ENCODE measurements around the gene LRRC42.
A peak's percentile ranks its signal among the peaks of the same experiment; 100 is the strongest.

The LRRC42 gene

DNA sequence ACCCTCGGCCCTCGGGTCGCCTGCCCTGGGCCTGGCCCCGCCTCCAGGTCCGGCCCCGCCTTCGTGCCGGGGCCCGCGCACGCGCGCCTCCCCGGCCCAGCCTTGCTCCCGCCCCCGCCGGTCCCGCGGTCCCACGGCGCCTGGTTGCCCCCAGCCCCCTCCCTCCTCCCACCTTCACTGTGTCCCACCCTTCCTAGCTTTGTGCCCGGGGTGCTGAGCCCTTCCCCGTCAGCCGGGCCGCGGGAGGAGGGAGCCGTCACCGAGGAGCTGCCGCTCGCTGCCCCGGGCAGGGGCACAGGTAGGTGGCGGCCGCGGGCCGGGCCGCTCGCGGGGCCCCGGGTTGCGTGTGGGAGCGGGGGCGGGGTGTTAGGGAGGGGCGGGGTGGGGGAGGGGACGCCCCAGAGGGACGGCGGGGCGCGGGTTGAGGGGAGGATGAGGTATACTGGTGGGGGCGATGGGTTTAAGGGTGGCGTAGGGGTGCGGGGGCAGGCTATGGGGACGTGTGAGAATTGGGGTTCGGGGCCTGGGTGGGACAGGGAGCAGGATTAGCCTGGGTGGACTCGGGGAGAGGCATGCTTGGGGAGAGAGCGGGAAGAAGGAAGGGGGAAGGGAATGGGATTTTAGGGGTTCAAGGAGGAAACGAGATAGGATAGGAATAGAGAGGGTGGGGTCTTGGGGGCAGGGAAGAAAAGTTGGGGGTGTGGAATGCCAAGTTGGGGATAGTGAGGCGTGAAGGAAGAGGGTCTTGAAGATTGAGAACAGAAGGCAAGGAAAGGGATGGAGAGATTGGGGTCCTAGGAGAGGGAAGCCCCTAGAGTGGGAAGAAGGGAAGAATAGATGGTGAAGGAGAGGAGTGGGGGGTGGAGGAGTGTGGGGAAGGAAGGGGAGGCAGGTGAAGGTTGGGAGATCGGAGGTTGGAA, at the start of gene LRRC42 (continued):
- TF ChIP-seq, protein P1, sequence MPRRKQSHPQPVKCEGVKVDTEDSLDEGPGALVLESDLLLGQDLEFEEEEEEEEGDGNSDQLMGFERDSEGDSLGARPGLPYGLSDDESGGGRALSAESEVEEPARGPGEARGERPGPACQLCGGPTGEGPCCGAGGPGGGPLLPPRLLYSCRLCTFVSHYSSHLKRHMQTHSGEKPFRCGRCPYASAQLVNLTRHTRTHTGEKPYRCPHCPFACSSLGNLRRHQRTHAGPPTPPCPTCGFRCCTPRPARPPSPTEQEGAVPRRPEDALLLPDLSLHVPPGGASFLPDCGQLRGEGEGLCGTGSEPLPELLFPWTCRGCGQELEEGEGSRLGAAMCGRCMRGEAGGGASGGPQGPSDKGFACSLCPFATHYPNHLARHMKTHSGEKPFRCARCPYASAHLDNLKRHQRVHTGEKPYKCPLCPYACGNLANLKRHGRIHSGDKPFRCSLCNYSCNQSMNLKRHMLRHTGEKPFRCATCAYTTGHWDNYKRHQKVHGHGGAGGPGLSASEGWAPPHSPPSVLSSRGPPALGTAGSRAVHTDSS (tag by site-specific recombination; IDR thresholded peaks at IDR 0.05), result no peak
- TF ChIP-seq ZNF140 (tag by site-specific recombination; IDR thresholded peaks at IDR 0.05), result no peak
- TF ChIP-seq ZNF596 (tag by site-specific recombination; IDR thresholded peaks at IDR 0.05), result no peak
- TF ChIP-seq ZNF416 (tag by site-specific recombination; IDR thresholded peaks at IDR 0.05), result no peak
- TF ChIP-seq ZNF311 (tag by site-specific recombination; IDR thresholded peaks at IDR 0.05; ENCODE audit: borderline replicate concordance), result no peak
- no peak for TF ChIP-seq MEIS1 (CRISPR knock-in tag; IDR thresholded peaks at IDR 0.05; ENCODE audit: borderline replicate concordance)
- TF ChIP-seq SCRT1 (tag by site-specific recombination; IDR thresholded peaks at IDR 0.05; ENCODE audit: borderline replicate concordance), result no peak
- no peak for TF ChIP-seq ZNF521 (tag by site-specific recombination; IDR thresholded peaks at IDR 0.05)
- no peak for TF ChIP-seq MZF1 (tag by site-specific recombination; IDR thresholded peaks at IDR 0.05; ENCODE audit: borderline replicate concordance)
- TF ChIP-seq, protein P2, sequence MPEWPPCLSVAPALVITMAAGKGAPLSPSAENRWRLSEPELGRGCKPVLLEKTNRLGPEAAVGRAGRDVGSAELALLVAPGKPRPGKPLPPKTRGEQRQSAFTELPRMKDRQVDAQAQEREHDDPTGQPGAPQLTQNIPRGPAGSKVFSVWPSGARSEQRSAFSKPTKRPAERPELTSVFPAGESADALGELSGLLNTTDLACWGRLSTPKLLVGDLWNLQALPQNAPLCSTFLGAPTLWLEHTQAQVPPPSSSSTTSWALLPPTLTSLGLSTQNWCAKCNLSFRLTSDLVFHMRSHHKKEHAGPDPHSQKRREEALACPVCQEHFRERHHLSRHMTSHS (tag by site-specific recombination; IDR thresholded peaks at IDR 0.05), result no peak
- TF ChIP-seq, protein P3, sequence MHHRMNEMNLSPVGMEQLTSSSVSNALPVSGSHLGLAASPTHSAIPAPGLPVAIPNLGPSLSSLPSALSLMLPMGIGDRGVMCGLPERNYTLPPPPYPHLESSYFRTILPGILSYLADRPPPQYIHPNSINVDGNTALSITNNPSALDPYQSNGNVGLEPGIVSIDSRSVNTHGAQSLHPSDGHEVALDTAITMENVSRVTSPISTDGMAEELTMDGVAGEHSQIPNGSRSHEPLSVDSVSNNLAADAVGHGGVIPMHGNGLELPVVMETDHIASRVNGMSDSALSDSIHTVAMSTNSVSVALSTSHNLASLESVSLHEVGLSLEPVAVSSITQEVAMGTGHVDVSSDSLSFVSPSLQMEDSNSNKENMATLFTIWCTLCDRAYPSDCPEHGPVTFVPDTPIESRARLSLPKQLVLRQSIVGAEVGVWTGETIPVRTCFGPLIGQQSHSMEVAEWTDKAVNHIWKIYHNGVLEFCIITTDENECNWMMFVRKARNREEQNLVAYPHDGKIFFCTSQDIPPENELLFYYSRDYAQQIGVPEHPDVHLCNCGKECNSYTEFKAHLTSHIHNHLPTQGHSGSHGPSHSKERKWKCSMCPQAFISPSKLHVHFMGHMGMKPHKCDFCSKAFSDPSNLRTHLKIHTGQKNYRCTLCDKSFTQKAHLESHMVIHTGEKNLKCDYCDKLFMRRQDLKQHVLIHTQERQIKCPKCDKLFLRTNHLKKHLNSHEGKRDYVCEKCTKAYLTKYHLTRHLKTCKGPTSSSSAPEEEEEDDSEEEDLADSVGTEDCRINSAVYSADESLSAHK (tag by site-specific recombination; IDR thresholded peaks at IDR 0.05), result no peak
- 0 out of 2 replicates have a peak, but pooled peaks have one; percentile 7 for TF ChIP-seq SP3 (tag by site-specific recombination; IDR thresholded peaks at IDR 0.05)
- no peak for TF ChIP-seq PRDM1 (tag by site-specific recombination; IDR thresholded peaks at IDR 0.05)
- no peak for TF ChIP-seq ZNF610 (tag by site-specific recombination; IDR thresholded peaks at IDR 0.05; ENCODE audit: borderline replicate concordance)
- no peak for TF ChIP-seq ZNF768 (tag by site-specific recombination; IDR thresholded peaks at IDR 0.05)
- peak; percentile 88 for TF ChIP-seq ZNF366 (tag by site-specific recombination; conservative IDR thresholded peaks at IDR 0.05)
- TF ChIP-seq ZNF830 (tag by site-specific recombination; IDR thresholded peaks at IDR 0.05; ENCODE audit: low read depth), result no peak
- TF ChIP-seq ZNF114 (tag by site-specific recombination; IDR thresholded peaks at IDR 0.05), result no peak
- no peak for TF ChIP-seq ZNF837 (tag by site-specific recombination; IDR thresholded peaks at IDR 0.05)
- TF ChIP-seq GLIS1 (tag by site-specific recombination; IDR thresholded peaks at IDR 0.05), result no peak
- TF ChIP-seq FEZF1 (tag by site-specific recombination; IDR thresholded peaks at IDR 0.05), result no peak
- TF ChIP-seq ZNF214 (tag by site-specific recombination; IDR thresholded peaks at IDR 0.05; ENCODE audit: borderline replicate concordance), result no peak
- TF ChIP-seq ZFP41 (tag by site-specific recombination; IDR thresholded peaks at IDR 0.05; ENCODE audit: borderline replicate concordance), result no peak
- TF ChIP-seq ZNF514 (tag by site-specific recombination; IDR thresholded peaks at IDR 0.05), result no peak
- no peak for TF ChIP-seq ZNF184 (tag by site-specific recombination; IDR thresholded peaks at IDR 0.05)
- TF ChIP-seq BCL11B (tag by site-specific recombination; IDR thresholded peaks at IDR 0.05; ENCODE audit: low read depth), result no peak
- no peak for TF ChIP-seq HOXC10 (CRISPR knock-in tag; IDR thresholded peaks at IDR 0.05)
- TF ChIP-seq ZFHX2 (tag by site-specific recombination; conservative IDR thresholded peaks at IDR 0.05), result peak; percentile 72
- no peak for TF ChIP-seq OSR2 (tag by site-specific recombination; IDR thresholded peaks at IDR 0.05)
- no peak; the same call in 1 of the 2 replicates for TF ChIP-seq ZBTB17 (tag by site-specific recombination; IDR thresholded peaks at IDR 0.05)
- TF ChIP-seq ZBTB48 (tag by site-specific recombination; IDR thresholded peaks at IDR 0.05), result no peak
- TF ChIP-seq ZNF133 (tag by site-specific recombination; IDR thresholded peaks at IDR 0.05), result no peak
- TF ChIP-seq ZNF776 (tag by site-specific recombination; IDR thresholded peaks at IDR 0.05; ENCODE audit: borderline replicate concordance), result no peak
- no peak for TF ChIP-seq SETDB1 (IDR thresholded peaks at IDR 0.05; ENCODE audit: insufficient read length, low read length)
- no peak for TF ChIP-seq ZNF747 (tag by site-specific recombination; IDR thresholded peaks at IDR 0.05)
- TF ChIP-seq ZNF112 (tag by site-specific recombination; IDR thresholded peaks at IDR 0.05), result no peak
- TF ChIP-seq ZNF248 (tag by site-specific recombination; IDR thresholded peaks at IDR 0.05), result no peak
- no peak for TF ChIP-seq GLI2 (tag by site-specific recombination; IDR thresholded peaks at IDR 0.05; ENCODE audit: borderline replicate concordance, low read depth)
